GM18951 (cell line): ENCODE data around the gene EIF2S2.

Source experiments
- POLR2A ChIP-seq: IDR thresholded peaks from 4 replicates; pipeline ENCODE4 v1.6.1; 2011; ENCODE audit warnings: mild to moderate bottlenecking; ENCODE audit not compliant: insufficient read length, insufficient read depth; ENCODE audit errors: extremely low read depth
- in situ Hi-C: fragments of 300-500 bp; cut with MboI; formaldehyde crosslinking; loops from one replicate; pipeline ENCODE4 v1.12.0; 2022; ENCODE audit warnings: low sequenced_read_pairs, mixed read lengths, inconsistent platforms; ENCODE audit not compliant: unreplicated experiment

EIF2S2 gene

DNA sequence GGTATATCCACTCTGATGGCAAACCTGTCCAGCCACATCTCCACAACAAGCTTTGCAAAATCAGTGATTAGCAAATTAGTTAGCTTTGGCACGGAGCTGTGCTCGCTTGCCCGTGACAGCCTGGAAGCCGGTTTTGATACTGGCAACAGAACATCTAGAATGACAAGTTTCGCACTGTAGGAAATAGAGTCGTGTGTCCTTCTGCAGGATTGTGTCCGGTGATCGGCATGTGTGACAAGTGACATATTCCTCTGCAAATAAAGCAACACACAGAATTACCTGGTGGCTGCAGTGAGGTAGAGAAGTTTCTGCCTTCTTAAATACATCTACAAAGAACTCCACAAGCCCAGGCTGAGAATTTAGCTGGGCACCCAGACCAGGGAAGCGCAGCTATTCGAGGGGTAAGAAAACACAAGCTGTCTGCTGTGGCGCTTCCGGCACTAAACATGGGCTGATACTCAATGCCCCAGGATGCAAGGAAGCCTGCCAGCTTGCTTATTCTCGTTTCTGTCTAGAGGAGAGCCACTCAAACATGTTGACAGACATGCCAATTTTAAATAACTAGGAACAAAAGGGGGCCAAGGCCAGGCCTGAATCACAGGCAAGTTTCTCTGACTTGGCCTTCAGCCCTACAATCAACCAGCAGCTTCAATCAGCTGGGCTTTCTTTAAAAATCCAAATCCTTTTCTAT lies 22.2 kb downstream of the EIF2S2 start:
- no peak for TF ChIP-seq POLR2A
- in situ Hi-C loops = no loop called here

DNA sequence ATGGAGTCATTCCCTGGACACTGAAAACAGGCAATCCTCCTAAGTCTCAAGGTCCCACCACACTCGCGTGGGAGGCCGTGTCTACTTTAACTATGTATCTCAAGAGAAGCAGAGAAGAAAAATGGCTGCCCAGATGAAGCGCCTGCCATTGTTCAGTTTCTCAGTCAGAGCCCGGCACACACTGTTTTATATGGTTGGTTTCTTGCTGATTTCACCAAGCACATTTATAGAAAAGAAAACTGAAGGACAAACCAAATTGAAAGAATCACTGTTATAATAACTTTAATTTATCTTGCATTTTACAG lies 22.9 kb downstream of the EIF2S2 start:
- in situ Hi-C loops = no loop called here
- TF ChIP-seq POLR2A = no peak

DNA sequence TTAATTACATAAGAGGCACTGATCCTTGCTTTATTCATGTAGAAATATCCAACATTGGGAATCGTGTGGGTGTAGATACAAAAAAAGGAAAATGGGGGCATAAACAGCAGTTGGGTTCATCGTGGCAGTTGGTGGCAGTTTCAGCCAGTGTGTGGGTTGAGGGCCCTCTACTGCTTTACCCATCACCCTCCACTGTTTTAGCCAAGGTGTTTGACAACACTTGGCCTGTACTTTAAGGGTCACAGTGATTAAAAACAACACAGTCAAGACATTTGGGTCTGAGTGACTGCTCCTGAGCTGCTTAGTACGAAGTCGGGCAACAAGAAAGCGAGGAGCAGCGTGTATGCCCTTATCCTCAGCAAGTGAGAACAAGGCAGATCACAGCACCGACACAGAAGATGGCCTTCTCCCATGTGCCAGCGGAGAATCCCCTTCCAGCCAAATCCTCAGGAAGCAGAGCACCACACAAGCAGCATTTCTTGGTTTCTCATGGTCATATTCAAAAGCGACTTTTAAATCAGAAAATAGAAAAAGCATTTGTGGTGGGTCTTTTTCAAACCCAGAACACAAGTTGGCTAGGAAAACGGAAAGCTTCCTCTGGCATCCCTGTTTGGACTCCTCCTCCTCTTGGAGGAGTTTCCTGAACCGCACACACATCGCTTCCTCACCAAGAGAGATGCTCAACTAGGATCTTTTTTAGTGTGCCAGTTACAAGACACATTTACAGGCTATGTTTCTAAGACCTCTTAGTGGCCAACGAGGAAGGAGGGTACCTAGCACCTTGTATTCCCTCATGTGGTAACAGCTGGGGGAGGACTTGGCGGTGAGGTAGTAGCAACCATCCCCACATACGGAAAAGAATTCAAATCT lies 23.5 kb downstream of the EIF2S2 start:
- TF ChIP-seq POLR2A = no peak
- in situ Hi-C loops = no loop called here

DNA sequence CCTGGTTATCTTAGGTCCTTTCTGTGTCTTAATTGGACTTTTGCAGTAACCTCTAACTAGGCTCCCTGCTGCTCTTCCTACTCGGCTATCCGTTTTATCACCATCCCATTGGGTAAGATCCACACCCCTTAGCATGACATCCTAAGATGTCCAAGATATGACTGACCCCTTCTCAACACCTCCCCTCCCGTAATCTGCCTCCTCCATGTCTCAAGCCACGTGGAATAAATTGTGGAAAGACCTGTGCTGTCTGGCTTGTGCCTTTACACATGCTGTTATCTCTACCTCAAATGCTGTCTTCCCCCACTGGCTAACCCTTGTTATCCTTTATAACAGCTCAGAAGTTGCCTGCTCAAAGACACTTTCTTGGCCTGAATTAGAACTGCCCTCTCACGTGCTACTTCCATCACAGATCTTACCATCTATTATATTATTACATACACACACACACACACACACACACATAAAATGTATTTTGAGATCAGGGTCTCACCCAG lies 26.5 kb downstream of the EIF2S2 start:
- no peak for TF ChIP-seq POLR2A
- in situ Hi-C loops = no loop called here

DNA sequence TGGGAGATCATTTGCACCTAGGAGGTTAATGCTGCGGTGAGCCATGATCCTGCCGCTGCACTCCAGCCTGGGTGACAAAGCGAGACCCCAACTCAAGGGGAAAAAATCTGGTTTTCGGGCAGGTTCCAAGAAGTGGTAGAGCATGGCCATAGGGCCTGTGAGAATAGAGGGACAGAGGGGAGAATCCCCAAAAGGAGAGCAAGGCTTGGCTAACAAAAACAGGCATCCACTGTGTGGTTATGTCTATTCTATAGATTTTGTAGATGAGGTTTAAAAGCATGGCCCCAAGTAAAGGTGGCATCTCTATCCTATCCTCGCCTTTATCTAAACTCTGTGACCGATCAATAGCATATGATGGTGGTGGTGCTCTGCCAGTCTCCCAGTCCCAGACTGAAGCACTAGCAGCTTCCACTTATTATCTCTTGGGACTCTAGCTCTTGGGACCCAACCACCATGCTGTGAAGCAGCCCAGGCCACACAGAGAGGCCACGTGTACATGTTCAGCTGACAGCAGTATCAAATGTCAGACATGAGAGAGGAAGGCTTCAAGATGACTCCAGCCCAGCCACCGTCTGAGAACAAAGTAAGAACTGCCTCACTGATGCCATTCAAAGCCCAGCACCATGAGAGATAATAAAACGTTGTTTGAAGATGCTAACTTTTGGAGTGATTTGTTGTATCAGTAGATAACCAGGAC lies 27.7 kb downstream of the EIF2S2 start:
- no peak for TF ChIP-seq POLR2A
- in situ Hi-C loops = no loop called here

DNA sequence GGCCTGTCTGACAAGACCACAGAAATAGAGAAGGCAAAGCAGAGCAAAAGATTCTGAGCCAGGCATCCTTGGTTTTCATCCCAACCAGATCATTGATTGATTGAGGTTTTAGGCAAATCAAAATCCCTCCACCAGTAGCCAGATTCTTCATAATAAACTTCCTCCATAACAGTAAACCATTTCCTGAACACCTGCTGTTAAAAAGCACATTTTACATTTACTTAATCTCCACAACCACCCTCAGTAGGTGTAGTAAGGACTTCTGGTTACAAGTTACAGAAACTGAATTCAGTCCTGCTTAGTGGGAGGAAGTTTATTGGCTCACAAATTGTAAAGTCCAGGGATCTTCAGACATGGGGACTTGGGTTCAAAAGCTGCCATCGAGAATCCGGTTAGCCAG lies 28.3 kb downstream of the EIF2S2 start:
- in situ Hi-C loops = no loop called here
- no peak for TF ChIP-seq POLR2A

DNA sequence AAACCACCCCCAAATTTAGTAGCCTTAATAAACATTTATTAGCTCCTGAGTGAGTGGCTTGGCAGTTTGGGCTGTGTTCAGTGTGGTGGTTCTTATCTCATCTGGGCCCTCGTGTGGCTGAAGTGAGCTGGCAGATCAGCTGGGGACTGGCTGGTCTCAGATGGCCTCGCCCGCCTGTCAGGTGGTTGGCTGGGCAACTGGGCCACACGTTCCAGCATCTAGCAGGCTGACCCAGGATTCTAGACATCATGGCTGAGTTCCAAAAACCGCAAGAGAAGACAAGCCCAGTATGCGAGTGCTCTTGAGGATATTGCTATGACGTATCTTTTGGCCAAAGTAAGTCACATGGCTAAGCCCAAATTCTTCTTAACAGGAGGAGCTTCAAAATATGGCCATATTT lies 28.9 kb downstream of the EIF2S2 start:
- no peak for TF ChIP-seq POLR2A
- in situ Hi-C loops = no loop called here

DNA sequence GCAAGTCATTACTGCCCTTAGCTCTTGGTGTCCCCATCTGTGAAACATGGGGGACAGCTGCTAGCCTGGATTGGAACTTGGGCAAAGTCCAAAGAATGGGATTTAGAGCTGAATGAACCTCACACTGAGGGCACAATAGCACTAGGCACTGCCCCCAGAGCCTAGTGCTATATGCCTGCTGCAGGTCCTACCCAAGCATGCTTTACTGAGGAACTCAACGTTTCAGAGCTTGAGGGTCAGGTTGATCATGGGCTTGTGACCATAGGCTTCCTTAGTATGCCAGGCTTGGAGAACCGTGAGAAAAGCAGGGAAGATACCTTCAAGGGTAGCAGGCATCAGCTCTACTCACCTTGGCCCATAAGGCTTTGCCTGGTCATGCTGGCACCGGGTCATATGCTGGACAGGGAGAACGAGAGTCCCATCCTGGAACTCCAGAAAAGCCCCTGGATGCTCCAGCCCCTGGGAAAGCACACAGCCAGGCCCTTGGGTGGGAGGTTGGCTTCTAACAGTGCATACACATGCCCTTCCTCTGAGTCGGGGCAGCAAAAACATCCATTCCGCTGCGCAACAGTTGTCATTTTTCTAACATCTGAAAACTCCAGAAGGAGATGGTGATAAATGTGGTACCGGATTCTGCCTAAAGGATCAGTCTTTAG lies 29.7 kb downstream of the EIF2S2 start:
- in situ Hi-C loops = no loop called here
- TF ChIP-seq POLR2A = no peak

DNA sequence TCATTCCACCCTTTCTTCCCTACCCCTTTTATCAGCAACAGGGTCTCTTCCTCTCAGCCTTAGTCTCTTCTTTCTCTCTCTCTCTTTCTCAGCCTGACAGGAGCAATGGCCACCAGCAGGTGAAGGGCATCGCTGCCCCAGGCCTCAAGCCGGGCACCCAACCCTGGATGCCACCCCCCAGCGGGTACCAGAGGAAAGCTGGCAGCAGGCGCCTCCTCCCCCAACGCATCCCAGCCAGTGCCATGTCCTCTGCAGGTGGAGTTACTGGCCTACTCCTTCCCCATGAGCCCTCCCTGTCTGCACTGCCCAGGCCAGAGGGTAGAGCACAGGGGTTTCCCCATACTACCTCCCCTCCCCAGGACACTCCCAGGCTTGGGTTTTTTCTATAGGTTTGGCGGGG lies 32.2 kb downstream of the EIF2S2 start:
- in situ Hi-C loops = no loop called here
- TF ChIP-seq POLR2A = no peak

DNA sequence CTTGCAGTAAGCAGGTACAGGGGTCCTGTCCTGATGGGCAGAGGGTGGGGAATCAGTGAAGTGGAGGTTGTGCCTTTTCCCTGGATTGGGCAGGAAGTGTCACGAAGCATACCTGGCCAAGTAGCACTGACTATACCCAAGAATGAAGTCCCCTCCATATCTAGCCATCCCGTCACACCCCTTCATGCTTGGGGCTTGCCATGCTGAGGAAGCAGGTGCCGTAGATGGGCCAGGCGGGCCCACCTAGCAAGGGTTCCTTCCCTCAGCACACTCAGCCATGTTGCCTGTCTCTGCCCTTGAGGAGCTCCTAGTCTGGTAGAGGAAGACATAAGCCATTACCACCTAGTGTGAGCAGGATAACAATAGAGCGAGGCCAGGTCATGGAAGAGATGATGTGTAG lies 33.5 kb downstream of the EIF2S2 start:
- in situ Hi-C loops = no loop called here
- TF ChIP-seq POLR2A = no peak

DNA sequence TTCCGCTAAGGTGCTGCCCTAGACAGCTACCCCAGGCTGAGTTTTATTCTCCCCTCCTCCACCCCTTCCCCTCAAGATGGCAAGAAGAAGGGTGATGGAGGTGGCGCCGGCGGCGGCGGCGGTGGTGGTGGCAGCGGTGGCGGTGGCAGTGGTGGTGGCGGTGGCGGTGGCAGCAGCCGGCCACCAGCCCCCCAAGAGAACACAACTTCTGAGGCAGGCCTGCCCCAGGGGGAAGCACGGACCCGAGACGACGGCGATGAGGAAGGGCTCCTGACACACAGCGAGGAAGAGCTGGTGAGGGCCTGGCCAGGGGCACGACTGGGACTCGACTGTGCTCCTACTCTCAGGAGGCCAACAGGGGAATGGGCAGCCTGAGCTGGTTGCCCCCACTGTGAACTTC lies 35.1 kb downstream of the EIF2S2 start:
- no peak for TF ChIP-seq POLR2A
- in situ Hi-C loops = no loop called here

DNA sequence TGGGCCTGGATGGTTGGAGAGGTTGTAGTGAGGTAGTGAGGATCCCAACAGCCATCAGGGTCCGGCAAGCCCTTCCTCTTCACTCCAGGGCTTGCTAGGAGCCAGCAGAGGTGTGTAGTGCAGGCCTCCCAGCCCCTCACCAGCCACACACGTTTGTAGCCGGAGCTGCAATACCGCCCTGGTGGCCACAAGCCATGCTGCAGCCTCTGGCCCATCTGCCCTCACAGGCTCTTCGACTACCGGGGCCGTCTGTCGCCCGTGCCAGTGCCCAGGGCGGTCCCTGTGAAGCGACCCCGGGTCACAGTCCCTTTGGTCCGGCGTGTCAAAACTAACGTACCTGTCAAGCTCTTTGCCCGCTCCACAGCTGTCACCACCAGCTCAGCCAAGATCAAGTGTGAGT lies 36.4 kb downstream of the EIF2S2 start:
- in situ Hi-C loops = no loop called here
- no peak for TF ChIP-seq POLR2A

DNA sequence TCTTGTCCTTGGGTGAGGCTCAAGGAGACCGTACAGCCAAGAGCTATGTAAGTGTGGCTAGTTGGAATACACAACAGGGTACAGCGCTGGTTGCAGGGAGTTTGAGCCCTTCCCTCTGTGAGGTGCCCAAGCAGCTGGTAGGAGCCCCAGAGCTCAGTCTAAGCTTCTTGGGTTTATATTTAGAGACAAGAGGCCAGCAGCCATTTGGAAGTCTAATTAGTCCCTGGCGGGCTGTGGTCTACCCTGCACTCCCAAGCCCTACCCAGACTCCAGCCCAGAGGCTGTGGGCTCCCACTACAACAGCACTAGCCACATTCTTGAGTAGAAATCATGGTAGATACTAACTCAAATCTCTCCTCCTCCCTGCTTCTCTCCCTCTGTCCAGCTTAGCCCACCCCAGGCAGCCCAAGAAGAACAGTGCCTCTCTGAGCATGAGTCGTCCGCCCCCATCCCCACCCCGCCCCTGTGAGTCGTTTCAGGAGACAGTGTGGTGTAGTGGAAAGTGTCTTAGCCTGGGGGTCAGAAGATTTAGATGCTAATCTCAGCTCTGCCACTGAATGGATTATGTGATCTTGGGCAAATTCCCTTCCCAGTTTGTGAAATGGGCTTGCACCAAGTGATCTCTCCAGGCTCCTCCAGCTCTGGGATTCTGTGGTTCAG lies 37.8 kb downstream of the EIF2S2 start:
- in situ Hi-C loops = no loop called here
- TF ChIP-seq POLR2A = no peak
